GM18909 (cell line): ENCODE measurements around the gene LRRC7.

Experiments used
- ATAC-seq: cut with Tn5 transposase; IDR thresholded peaks from one replicate; pipeline ENCODE4 v1.9.1; 2021; ENCODE audit warnings: mild to moderate bottlenecking; ENCODE audit not compliant: unreplicated experiment, poor library complexity

The LRRC7 gene

DNA sequence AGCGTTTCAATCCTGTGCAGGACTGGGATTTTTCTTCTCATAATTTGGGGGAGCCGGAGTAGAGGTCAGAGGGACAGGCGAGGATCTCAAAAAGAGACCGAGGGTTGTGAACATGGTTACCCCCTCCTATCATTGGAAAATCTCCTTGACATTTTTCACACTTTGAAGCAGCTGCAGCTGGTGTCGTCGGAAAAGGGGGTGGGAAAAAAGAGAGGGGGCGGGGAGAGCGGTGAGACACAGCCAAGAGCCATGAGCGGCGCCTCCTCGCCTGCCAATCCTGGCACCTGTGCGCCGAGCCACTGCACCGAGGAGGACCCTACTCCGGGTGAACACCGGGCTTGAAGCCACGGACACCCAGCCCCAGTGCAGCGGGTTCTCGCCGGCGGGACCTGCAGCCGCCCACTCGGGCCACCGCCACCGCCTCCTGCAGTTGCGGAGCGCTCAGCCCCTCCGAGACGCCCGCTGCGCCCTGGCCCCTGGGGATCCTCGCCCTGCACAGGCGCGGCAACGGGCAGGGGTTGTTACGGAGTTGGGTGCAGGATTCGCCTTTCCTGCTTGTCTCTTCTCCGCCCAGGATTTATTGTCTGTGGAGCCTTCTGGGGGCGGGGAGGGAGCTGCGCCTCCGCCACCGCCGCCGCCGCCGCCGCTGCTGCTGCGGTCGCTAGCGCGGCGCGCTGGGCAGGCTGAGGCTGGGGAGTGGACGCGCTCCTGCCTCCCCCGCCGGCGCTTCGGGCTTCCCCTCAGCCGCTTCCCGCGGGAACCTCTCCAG is at the start of gene LRRC7:
TSS of gene LRRC7 (plus strand) at position 271 of the 769 bp plus-strand sequence. CDS start 718 bp downstream, outside the sequence.
- no peak for ATAC-seq

DNA sequence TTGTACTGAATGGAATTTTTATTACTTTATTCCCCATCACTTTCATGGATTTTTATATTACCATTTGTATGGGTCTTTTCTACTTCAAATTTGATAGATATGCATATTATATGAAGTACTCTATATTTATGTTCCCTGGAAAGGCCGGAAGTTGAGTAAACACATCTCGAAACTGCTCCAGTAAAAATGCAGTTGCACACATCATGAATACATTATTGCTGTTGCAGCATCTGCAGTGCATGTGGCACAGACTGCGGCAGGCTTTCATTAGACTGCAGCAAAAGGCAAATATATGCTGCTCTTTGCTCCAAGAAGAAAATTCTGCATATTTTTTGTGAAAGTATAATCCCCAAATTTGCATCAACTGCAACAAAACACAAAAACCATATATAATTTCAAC is 48.7 kb upstream of the LRRC7 start:
- no peak for ATAC-seq

DNA sequence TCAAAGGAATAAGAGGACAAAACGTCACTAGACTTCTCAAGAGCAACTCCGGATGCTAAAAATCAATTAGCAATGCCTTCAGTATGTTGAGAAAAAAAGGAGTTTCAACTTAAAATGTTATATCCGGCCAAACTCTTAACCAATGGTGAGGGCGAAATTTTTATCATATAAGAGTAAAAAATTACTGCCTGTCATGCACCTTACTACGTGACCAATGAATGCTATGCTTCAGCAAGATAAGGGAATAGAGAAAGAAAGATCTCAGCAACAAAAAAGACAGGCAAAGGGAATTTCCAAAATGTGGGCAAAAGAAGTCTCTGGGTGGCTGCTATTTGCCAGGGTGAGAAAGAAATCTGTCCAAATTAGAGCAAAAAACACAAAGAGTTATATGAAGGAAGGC is 47.4 kb upstream of the LRRC7 start:
- no peak for ATAC-seq

DNA sequence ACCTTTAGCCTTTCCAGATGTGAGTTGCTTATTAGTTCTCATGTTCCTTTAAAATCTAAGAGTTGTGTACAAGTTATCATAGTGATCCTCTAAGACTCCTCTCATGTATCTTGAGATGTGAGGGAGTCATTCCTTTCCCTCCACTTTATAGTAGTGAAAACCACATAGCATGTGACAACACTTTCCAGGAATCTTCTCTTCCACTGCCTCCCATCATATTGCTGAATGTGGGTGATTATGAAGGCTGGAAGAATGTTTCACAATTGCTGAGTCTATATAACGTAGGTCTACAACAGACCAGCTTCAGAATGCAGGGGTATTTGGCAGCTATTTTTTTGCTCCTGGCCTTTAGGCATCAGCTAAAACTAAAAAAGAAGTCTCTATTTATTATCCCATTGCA is 44.7 kb upstream of the LRRC7 start:
- no peak for ATAC-seq

DNA sequence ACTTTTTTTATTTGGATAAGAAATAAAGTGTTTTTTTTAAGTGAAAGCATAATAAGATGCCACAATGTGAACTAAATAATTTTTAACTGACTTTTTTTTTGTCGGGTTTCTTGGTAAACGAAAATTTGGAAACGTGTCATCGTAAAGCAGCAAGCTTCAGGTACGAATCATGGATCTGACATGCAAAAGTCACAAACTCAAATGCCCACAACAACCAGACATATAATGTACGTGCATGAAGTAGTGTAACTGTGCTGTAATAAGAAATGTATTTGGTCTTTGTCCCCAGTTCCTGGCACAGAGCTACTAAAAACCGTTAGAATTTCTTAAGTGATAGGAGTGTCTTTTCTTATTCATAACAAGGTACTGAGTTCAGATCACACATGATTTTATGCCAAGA is 44.3 kb upstream of the LRRC7 start:
- no peak for ATAC-seq

DNA sequence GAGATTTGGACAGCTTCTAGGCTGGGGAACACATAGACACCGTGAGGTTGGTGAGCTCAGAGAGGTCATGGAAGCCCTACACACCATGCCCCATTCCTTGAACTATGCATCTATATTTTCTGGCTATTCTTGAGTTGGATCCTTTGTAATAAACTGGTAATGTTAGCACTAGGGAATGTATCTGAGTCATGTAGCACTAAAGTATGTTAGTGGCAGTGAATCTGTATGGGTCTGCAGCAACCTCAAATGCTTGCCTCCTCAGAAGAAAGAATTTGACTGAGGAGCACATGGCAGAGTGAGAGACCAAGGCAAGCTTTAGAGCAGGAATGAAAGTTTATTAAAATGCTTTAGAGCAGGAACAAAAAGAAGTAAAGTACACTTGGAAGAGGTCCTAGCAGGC is 43.7 kb upstream of the LRRC7 start:
- ATAC-seq = no peak

DNA sequence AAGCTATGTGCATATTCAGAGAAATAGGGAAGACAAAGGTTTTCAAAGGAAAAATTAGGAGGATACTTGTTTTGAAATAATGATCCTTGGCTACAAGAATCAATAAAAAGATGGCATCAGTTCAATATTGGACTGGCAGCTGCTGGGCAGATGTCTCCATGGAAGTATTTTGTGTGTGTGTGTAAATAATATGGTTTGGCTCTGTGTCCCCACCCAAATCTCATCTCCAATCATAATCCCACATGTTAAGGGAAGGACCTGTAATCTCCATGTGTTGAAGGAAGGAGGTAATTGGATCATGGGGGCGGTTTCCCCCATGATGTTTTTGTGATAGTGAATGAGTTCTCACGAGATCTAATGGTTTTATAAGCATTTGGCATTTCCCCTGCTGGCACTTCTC is 40.4 kb upstream of the LRRC7 start:
- no peak for ATAC-seq

DNA sequence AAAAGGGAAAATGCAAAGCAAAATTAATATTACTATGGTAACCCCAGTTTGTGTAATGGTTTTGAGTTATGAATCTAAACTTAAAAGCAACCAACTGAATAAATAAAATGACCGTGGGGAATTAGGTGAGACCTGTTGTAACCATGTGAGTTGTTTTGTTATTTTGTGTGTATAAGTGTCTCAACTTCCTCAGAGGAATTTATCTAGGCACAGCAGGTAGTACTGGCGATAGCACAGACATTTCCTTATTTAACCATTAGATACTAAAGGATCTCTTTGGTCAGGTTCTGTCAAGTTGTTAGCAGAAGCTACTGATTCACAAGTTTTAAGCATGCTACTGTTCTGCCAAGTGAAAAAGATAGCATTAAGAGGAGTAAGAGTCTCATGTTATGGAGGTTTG is 39.3 kb upstream of the LRRC7 start:
- ATAC-seq = no peak

DNA sequence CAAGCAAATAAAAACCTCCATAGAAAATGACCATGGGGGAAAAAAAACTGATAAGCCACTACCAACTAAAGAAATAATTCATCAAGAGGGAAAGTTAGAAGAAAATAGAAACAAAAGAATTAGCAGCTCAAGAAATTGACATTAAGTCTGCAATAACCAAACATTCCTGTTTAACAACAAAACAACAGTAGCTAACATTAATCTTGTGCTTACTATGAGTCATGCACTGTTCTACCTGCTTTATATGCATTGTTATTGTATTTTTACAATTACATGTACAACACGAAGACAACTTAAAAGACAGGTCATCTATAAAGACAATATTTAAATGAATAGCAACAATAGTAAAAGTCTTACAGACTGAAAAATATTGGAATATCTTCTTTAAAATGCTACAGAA is 34.4 kb upstream of the LRRC7 start:
- no peak for ATAC-seq

DNA sequence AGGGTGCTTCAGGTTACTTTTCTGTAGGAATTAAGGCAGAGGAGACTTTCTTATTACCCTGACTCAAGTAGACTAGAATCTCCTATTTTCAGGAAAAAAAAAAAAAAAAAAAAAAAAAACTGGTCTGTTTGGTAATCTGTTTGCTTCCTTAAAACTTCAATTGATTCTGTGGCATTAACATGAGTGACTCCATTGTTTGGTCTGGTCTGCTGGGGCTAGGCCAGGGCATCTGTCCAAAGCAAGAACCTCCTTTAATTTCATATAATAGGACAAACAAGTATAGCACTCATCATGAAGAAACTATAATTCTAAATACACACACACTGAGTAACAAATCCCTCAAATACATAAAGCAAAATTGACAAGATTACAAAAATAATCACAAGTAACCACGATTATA is 32.9 kb upstream of the LRRC7 start:
- no peak for ATAC-seq

DNA sequence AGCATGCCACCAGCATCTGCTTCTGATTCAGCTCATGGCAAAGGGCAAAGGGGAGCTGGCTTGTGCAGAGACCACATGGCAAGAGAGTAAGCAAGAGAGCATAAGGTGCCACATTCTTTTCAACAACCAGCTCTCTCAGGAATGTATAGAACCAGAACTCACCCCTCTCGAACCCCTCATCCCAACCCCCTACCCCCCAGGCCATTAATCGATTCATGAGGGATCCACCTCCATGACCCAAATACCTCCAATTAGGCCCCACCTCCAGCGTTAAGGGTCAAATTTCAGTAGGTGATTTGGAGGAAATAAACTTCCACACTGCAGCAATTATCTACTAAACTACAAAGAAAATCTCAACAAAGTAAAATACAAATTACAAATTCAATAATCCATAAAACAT is 32.2 kb upstream of the LRRC7 start:
- ATAC-seq = no peak

DNA sequence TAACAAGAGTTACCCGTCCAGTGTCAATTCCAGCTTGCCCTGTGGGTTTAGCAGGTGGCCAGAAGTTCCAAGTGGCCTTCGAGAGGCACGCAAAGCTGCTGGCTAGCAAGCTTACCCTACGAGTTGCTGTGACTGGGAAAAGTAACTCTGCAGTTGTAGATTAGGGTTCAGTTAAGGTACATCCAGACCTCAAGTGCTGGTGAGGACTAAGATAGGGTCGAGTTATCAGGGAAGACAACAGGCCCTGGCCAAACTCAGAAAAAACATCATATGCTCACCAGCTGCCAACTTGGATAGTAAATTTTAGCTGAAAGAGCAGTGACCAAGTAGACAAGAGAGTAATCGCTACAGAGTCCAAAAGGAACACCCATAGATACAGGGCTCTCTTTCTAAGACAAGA is 27.7 kb upstream of the LRRC7 start:
- ATAC-seq = no peak

DNA sequence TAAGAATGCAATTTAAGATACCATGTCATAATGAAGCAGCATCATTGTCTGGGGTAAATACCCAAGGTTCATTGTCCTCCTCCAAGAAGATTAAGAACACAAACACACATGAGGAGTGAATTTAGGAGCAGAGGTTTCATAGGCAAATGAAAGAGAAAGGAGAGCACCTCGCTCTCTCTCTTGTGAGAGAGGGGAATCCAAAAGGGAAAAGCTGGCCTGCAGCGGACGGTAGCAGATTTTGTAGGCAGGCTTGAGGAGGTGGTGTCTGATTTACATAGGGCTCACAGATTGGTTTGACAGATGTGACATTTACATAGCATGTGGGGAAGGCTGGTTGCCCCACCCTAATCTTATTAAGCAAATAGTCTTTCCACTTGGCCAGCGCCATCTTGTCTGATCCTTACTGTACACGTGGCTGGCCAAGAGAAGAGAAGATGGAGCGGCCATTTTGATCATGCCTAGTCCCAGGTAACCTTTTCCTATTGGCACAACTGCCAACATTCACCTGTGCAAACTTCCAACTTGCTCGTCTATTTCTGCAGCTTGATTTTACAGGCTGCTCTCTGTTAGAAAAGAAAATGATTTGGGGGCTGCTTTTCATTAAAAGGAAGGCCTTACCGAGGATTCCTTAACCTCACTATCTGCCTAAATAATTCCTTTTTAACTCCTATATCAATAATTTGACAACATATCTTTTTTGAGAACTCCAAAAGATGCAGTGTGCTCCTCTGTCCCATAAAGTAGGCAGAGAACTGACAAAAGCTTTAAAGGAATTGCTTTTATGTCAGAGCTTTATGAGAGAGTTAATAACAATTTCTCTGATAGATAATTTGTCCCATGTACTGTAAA is 16.0 kb upstream of the LRRC7 start:
- no peak for ATAC-seq

DNA sequence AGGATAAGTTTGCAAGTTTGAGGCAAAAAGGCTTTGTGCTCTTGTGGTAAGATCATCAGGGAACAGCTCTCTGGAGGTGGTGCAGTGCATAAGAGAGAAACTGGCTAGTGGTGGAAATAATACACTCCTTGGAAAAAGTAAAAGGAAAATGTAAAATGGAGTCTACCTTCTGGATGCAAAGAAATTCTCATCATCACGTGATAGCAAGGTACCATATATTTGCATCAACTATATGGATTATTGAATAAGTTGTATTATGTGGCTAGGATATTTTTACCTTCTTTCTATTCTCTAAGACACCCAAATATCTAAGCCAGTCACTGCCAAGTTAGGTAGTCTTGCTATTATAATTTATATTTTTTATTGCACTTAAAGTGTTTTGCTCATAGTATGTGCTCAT is 14.0 kb upstream of the LRRC7 start:
- ATAC-seq = no peak

DNA sequence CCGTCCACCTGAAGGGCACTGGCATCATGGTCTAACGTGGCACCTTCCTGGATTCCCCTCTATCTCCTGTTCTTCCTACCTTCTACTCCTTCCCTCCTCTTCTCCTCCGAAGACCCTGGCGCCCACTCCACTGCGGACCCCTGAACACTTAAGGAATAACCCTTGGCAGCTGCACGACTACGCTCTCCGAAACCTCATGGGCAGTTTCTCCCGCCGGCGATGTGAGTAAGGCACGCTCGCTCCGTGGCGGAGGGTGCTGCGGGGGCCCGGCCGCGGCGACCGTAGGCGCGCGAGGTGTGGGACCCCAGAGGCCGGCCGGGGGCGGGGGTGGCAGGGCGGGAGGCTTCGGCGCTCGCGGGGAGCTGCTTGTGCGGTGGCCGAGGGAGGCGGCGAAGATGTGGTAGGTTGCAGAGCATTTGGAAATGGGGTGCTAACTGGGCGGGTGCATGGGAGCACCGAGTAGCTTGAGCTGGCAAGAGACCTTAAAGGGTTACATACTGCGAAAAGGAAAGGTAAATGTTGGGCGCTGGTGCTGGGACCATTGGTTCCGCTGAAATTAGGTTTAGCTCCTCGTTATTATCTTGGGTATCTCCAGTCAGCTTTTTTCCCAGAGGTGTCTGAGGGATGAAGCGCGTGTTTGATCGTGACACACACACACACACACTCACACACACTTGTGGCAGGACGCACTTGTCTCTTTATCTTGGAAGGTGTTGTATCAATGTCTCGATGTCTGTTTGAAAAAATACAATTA is 876 bp downstream of the LRRC7 start:
- ATAC-seq = no peak

DNA sequence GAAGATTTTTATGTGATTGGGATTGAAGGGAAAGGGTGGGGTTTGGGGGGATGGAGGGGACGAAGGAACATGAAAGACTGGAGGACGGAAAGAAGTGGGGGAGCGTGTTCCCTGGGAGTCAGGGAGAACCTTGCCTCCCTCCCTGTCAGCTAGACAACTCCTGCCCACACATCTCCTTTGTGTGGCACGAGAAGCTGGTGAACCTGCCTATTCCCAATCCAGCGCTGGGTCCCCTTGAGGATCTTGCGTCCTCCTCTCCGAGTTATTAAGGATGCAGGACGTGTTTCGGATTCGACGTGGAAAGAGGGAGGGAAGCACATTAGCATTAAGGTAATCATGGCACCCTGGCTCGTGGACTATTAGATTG is 1.4 kb downstream of the LRRC7 start:
- no peak for ATAC-seq

DNA sequence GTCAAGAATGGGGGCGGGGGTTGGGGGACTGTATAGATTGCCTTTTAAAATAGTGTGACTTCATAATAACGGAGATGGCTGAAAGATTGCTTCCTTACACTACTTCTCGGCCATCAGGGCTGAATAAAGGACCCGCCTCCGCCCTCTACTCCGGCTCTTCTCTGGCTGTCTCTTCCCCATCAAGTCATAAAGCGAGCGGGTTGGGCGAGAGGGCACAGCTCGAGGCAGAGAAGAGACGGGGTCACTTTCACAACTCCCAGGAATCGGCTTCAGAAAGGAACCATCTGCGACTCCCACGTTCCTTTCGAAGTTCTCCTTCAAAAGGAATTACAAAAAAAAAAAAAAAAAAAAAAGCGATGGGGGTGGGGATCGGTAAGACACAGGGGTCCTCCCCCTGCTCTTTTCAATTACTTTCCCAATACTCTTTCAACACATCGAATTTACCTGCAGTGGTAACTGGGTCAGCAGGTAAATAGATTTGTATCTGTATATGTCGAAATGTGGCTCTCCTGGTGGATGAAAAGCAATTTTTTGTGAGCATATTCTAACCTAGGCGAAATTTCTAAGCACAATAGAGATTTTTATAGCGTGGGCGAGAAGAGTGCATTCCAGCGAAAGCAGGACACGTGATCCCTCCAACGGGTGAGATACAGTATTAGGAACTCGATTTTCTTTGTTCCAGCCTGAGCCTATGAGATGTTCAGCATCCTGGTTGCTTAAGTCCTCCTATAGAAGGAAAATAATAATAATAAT is 2.0 kb downstream of the LRRC7 start:
- ATAC-seq = no peak

DNA sequence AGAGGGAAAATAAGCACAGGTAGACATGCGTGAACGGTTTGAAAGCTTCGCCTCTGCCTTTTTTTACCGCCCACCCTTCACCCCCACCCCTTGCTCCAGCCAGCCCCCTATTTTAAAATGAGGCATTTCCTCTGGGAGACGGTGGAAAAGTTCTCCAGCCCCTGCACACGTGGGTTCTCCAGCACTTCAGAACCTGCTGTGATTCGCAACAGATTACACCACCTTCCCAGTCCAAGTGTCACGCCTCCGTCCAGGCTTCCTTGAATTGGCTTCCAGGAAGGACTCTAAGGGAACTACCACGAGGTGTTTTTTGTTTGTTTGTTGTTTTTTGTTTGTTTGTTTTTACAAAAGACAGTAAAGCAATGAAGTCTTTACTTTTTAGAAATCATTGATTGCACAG is 2.6 kb downstream of the LRRC7 start:
- no peak for ATAC-seq

DNA sequence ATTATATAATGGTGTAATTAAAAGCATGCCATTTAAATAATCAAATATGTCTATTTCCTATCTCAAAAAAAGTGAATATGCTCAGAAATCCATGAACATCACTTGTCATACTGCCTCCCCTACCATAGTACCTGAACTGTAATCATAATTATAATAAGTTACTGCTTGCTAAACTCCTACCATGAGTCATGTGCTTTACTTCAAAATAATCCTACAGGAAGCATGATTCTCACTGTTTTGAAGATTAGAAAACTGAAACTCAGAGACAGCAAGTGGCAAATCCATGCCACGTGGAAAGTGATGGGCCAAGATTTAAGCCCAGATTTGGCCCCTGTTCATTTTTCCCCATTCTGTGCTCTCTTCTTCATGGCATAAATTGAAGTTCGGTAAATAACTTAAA is 5.2 kb downstream of the LRRC7 start:
- no peak for ATAC-seq

DNA sequence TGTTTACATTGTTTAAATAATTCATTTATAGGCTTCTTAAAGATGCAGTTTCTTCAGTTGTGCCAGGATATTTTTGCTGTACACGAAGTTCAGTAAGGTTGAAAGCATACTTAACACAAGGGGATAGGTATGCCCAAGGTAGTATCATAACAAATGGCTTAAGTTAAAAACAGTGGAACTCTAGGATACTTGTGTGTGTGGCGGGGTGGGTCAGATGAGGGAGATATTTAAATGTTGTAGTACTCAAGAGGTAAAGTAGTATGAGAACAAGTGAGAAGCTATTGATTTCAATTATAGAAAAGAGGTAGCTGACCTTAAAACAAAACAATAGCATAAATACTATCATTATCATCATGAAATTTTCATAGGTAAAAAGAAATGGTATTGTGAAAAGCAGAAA is 6.2 kb downstream of the LRRC7 start:
- no peak for ATAC-seq
